Neural cell (in vitro differentiated cells): Measurements from ENCODE around the gene DNAJB12. TPM values are rescaled to one million over a fixed set of nuclear protein-coding genes. Genes with fewer than 3 reads are reported as not detected.

ENCODE experiments used
- H2AFZ ChIP-seq: fragments of 200-600, 300-800 bp; sonication (generic), shearing (Covaris generic); 2 replicates; pipeline ENCODE4 v1.6.0; 2014; ENCODE audit warnings: low read depth, mild to moderate bottlenecking, antibody characterized with exemption, low read length, moderate library complexity
- H3F3A ChIP-seq: fragments of 200-600 bp; shearing (Covaris generic); 2 replicates; pipeline ENCODE4 v1.6.1; 2016; ENCODE audit warnings: mild to moderate bottlenecking, moderate library complexity, mixed read lengths, antibody characterized with exemption, low read length; ENCODE audit not compliant: insufficient read depth, poor library complexity, severe bottlenecking
- H3K27ac ChIP-seq: fragments of 200-600, 300-800 bp; sonication (generic), shearing (Covaris generic); 2 replicates; pipeline ENCODE4 v1.5.1; 2014; ENCODE audit warnings: mild to moderate bottlenecking, low read length, moderate library complexity
- H3K27me3 ChIP-seq: fragments of 300-800, 200-600 bp; sonication (generic), shearing (Covaris generic); 2 replicates; pipeline ENCODE4 v1.6.0; 2014; ENCODE audit warnings: mild to moderate bottlenecking, low read depth, low read length, moderate library complexity; ENCODE audit not compliant: insufficient read depth
- H3K36me3 ChIP-seq: fragments of 300-800, 200-600 bp; sonication (generic), shearing (Covaris generic); 2 replicates; pipeline ENCODE4 v1.5.1; 2014; ENCODE audit warnings: mild to moderate bottlenecking, antibody characterized with exemption, low read length, moderate library complexity; ENCODE audit not compliant: insufficient read depth
- H3K4me2 ChIP-seq: fragments of 300-800, 200-600 bp; sonication (generic), shearing (Covaris generic); 2 replicates; pipeline ENCODE4 v1.6.0; 2014; ENCODE audit warnings: mild to moderate bottlenecking, low read length
- H3K4me3 ChIP-seq: fragments of 300-800, 200-600 bp; sonication (generic), shearing (Covaris generic); 2 replicates; pipeline ENCODE4 v1.5.1; 2014; ENCODE audit warnings: mild to moderate bottlenecking, low read length, moderate library complexity
- H3K79me2 ChIP-seq: fragments of 200-600 bp; shearing (Covaris generic); replicated peaks from 2 replicates; pipeline ENCODE4 v1.6.0; 2014; ENCODE audit warnings: mild to moderate bottlenecking, low read length, moderate library complexity; ENCODE audit not compliant: insufficient read depth
- H3K9ac ChIP-seq: fragments of 300-800, 200-600 bp; sonication (generic), shearing (Covaris generic); 2 replicates; pipeline ENCODE4 v1.6.1; 2016; ENCODE audit warnings: mild to moderate bottlenecking, low read length, mixed read lengths
- H3K9me2 ChIP-seq: fragments of 200-600 bp; shearing (Covaris generic); 2 replicates; pipeline ENCODE4 v1.6.1; 2016; ENCODE audit warnings: mild to moderate bottlenecking, low read length, mixed read lengths; ENCODE audit not compliant: insufficient read depth
- H3K9me3 ChIP-seq: fragments of 200-600, 300-800 bp; sonication (generic), shearing (Covaris generic); 2 replicates; pipeline ENCODE4 v1.6.1; 2016; ENCODE audit warnings: mild to moderate bottlenecking, mixed run types, low read length, moderate library complexity, mixed read lengths
- H4K20me1 ChIP-seq: fragments of 200-600 bp; shearing (Covaris generic); 2 replicates; pipeline ENCODE4 v1.6.1; 2016; ENCODE audit warnings: mild to moderate bottlenecking, mixed run types; ENCODE audit not compliant: insufficient read depth
- CTCF ChIP-seq: fragments of 450-650 bp; IDR thresholded peaks from 2 replicates; pipeline ENCODE4 v1.5.1; 2014; ENCODE audit warnings: antibody characterized with exemption, mild to moderate bottlenecking, moderate library complexity; ENCODE audit not compliant: poor library complexity, severe bottlenecking
- EP300 ChIP-seq: fragments of 450-650 bp; conservative IDR thresholded peaks from 2 replicates; pipeline ENCODE4 v1.6.1; 2014; ENCODE audit warnings: antibody characterized with exemption, mild to moderate bottlenecking, moderate library complexity; ENCODE audit not compliant: poor library complexity, severe bottlenecking
- EZH2 ChIP-seq: fragments of 200-600, 300-800 bp; shearing (Covaris generic), sonication (generic); IDR thresholded peaks from 2 replicates; pipeline ENCODE4 v1.6.1; 2014; ENCODE audit warnings: antibody characterized with exemption, low read length, borderline replicate concordance, mild to moderate bottlenecking; ENCODE audit not compliant: insufficient read depth, poor library complexity, severe bottlenecking
- MXI1 ChIP-seq: fragments of 450-650 bp; conservative IDR thresholded peaks from 2 replicates; pipeline ENCODE4 v1.6.1; 2014; ENCODE audit warnings: antibody characterized with exemption, mild to moderate bottlenecking; ENCODE audit not compliant: poor library complexity, severe bottlenecking
- POLR2AphosphoS5 ChIP-seq: IDR thresholded peaks from 2 replicates; pipeline ENCODE4 v1.6.1; 2012
- RAD21 ChIP-seq: fragments of 450-650 bp; conservative IDR thresholded peaks from 2 replicates; pipeline ENCODE4 v1.6.1; 2014; ENCODE audit warnings: antibody characterized with exemption, mild to moderate bottlenecking, moderate library complexity
- REST ChIP-seq: IDR thresholded peaks from 2 replicates; pipeline ENCODE4 v1.6.1; 2012; ENCODE audit warnings: borderline replicate concordance
- SMC3 ChIP-seq: fragments of 450-650 bp; conservative IDR thresholded peaks from 2 replicates; pipeline ENCODE4 v1.6.1; 2014; ENCODE audit warnings: antibody characterized with exemption, mild to moderate bottlenecking, moderate library complexity; ENCODE audit not compliant: poor library complexity
- TAF1 ChIP-seq: IDR thresholded peaks from 2 replicates; pipeline ENCODE4 v1.6.1; 2012; ENCODE audit warnings: low read depth
- polyA plus RNA-seq: library from polyadenylated mRNA; depleted of rRNA; stranded (reverse); fragments of >200 nt; gene quantifications from 2 replicates; pipeline ENCODE4 v1.2.3, GENCODE V29; 2014

DNAJB12 gene
- polyA plus RNA-seq, 1 donor from 2014 or later = 24.5 TPM

GRCh38 chr10:72323108-72323749 lies 31.5 kb downstream of the DNAJB12 start:
- H3K27ac ChIP-seq = no peak overlapping the region
- H3K4me3 ChIP-seq = no peak overlapping the region
- TF ChIP-seq MXI1 (no peak), TAF1 (no peak)
- H3K27me3 ChIP-seq = no peaks in the 10 kb centered on the region
- H3F3A ChIP-seq = no peaks in the 10 kb centered on the region
- no peaks in the 10 kb centered on the region for H3K79me2 ChIP-seq
- H3K9me3 ChIP-seq = no peaks in the 10 kb centered on the region
- H4K20me1 ChIP-seq = no peaks in the 10 kb centered on the region
- no peak overlapping the region for H2AFZ ChIP-seq
- no peaks in the 10 kb centered on the region for H3K36me3 ChIP-seq
- H3K9me2 ChIP-seq = no peaks in the 10 kb centered on the region
- no peak overlapping the region for H3K9ac ChIP-seq
- H3K4me2 ChIP-seq = no peak overlapping the region

GRCh38 chr10:72322280-72323058 lies 32.2 kb downstream of the DNAJB12 start:
- H3K9ac ChIP-seq = no peak overlapping the region
- no peak overlapping the region for H3K27ac ChIP-seq
- no peak overlapping the region for H2AFZ ChIP-seq

More at GRCh38 chr10:72322280-72323058, 32.2 kb downstream of the DNAJB12 start:
- Histone ChIP-seq H3K27me3 (no peaks in the 10 kb centered on the region), H3K36me3 (no peaks in the 10 kb centered on the region), H3K4me3 (no peak overlapping the region), H3F3A (no peaks in the 10 kb centered on the region), H3K9me2 (no peaks in the 10 kb centered on the region), H3K9me3 (no peaks in the 10 kb centered on the region), H4K20me1 (no peaks in the 10 kb centered on the region), H3K79me2 (no peaks in the 10 kb centered on the region), H3K4me2 (no peak overlapping the region)
- no peak for TF ChIP-seq POLR2AphosphoS5
- TF ChIP-seq MXI1 = no peak
- no peak for TF ChIP-seq REST
- TF ChIP-seq CTCF = no peak
- no peak for TF ChIP-seq EZH2
- no peak for TF ChIP-seq RAD21
- no peak for TF ChIP-seq SMC3
- no peak for TF ChIP-seq EP300
- no peak for TF ChIP-seq TAF1
